GM21367 (cell line): Measurements from ENCODE around the gene PATE3.

Experiments used
- ATAC-seq: cut with Tn5 transposase; IDR thresholded peaks from one replicate; pipeline ENCODE4 v1.9.1; 2021; ENCODE audit not compliant: unreplicated experiment

PATE3 gene

GRCh38 chr11:125787827-125788226 is at the start of gene PATE3:
Gene PATE3 (plus strand): TSS chr11:125788127. CDS start chr11:125788152, 25 bp downstream.
- ATAC-seq: no peak

- ATAC-seq: no peak
Measured at GRCh38 chr11:125740617-125741016, 47.3 kb upstream of the PATE3 start.

- ATAC-seq: no peak
Measured at GRCh38 chr11:125743681-125744080, 44.2 kb upstream of the PATE3 start.

- ATAC-seq: no peak
Measured at GRCh38 chr11:125745979-125746378, 41.9 kb upstream of the PATE3 start, which contains the start of gene PATE1. Gene PATE1 (plus strand): TSS chr11:125746279. CDS start chr11:125746305, 26 bp downstream.

GRCh38 chr11:125750629-125751028 is 37.3 kb upstream of the PATE3 start:
- no peak for ATAC-seq

GRCh38 chr11:125756050-125756449 is 31.9 kb upstream of the PATE3 start:
- ATAC-seq: no peak

- no peak for ATAC-seq
Measured at GRCh38 chr11:125762445-125762844, 25.5 kb upstream of the PATE3 start.

- no peak for ATAC-seq
Measured at GRCh38 chr11:125763483-125763882, 24.4 kb upstream of the PATE3 start.

- no peak for ATAC-seq
Measured at GRCh38 chr11:125766251-125766650, 21.7 kb upstream of the PATE3 start.

GRCh38 chr11:125768336-125769046 is 19.4 kb upstream of the PATE3 start:
- no peak for ATAC-seq

GRCh38 chr11:125770583-125770982 is 17.3 kb upstream of the PATE3 start:
- ATAC-seq: no peak

GRCh38 chr11:125772834-125773505 is 15.0 kb upstream of the PATE3 start:
- ATAC-seq: no peak

- ATAC-seq: no peak
Measured at GRCh38 chr11:125773516-125773915, 14.4 kb upstream of the PATE3 start.

- ATAC-seq: no peak
Measured at GRCh38 chr11:125777309-125777708, 10.6 kb upstream of the PATE3 start.

- ATAC-seq: no peak
Measured at GRCh38 chr11:125778728-125779127, 9.2 kb upstream of the PATE3 start, which contains the start of gene PATE2. Gene PATE2 (minus strand): TSS chr11:125778828. CDS start chr11:125778773, 55 bp downstream.

GRCh38 chr11:125784678-125785077 is 3.2 kb upstream of the PATE3 start:
- ATAC-seq: no peak

- ATAC-seq: no peak
Measured at GRCh38 chr11:125790825-125791224, 2.9 kb downstream of the PATE3 start.

- ATAC-seq: no peak
Measured at GRCh38 chr11:125797641-125798040, 9.7 kb downstream of the PATE3 start.

- no peak for ATAC-seq
Measured at GRCh38 chr11:125799808-125800207, 11.9 kb downstream of the PATE3 start.

- ATAC-seq: no peak
Measured at GRCh38 chr11:125802387-125802786, 14.5 kb downstream of the PATE3 start.

GRCh38 chr11:125807909-125808308 is 20.0 kb downstream of the PATE3 start:
- ATAC-seq: no peak

- no peak for ATAC-seq
Measured at GRCh38 chr11:125833016-125833415, 45.1 kb downstream of the PATE3 start, which contains the start of gene PATE4. Gene PATE4 (plus strand): TSS chr11:125833316. CDS start chr11:125833360, 44 bp downstream.
